KMS-11 (cell line): Measurements from ENCODE around the gene RETREG1.

Source experiments
- H2AFZ ChIP-seq: fragments of 200-600 bp; sonication (generic); 2 replicates; pipeline ENCODE4 v1.6.1; 2016; ENCODE audit warnings: antibody characterized with exemption, mixed run types, low read depth
- H3K27ac ChIP-seq: fragments of 200-600 bp; sonication (generic); 2 replicates; pipeline ENCODE4 v1.6.1; 2016; ENCODE audit warnings: mild to moderate bottlenecking, mixed run types
- H3K27me3 ChIP-seq: fragments of 200-600 bp; sonication (generic); 2 replicates; pipeline ENCODE4 v1.6.1; 2017; ENCODE audit warnings: mild to moderate bottlenecking, low read depth, mixed run types, moderate library complexity; ENCODE audit not compliant: insufficient read depth
- H3K36me3 ChIP-seq: fragments of 200-600 bp; sonication (generic); 2 replicates; pipeline ENCODE4 v1.6.1; 2017; ENCODE audit warnings: mild to moderate bottlenecking, mixed run types; ENCODE audit not compliant: insufficient read depth
- H3K4me1 ChIP-seq: fragments of 200-600 bp; sonication (generic); 2 replicates; pipeline ENCODE4 v1.6.1; 2016; ENCODE audit warnings: mild to moderate bottlenecking, low read depth, mixed run types; ENCODE audit not compliant: poor library complexity, severe bottlenecking
- H3K4me2 ChIP-seq: fragments of 200-600 bp; sonication (generic); 2 replicates; pipeline ENCODE4 v1.7.0; 2016; ENCODE audit warnings: mild to moderate bottlenecking, mixed run types
- H3K4me3 ChIP-seq: fragments of 200-600 bp; sonication (generic); IDR thresholded peaks from 2 replicates; pipeline ENCODE4 v1.6.1; 2017; ENCODE audit warnings: low read depth, low read length, mixed read lengths; ENCODE audit not compliant: insufficient read depth
- H3K79me2 ChIP-seq: fragments of 200-600 bp; sonication (generic); 2 replicates; pipeline ENCODE4 v1.6.1; 2016; ENCODE audit warnings: low read depth, mixed run types; ENCODE audit not compliant: insufficient read depth
- H3K9ac ChIP-seq: fragments of 200-600 bp; sonication (generic); 2 replicates; pipeline ENCODE4 v1.6.1; 2016; ENCODE audit warnings: mild to moderate bottlenecking, mixed run types
- H4K20me1 ChIP-seq: fragments of 200-600 bp; sonication (generic); 2 replicates; pipeline ENCODE4 v1.6.1; 2016; ENCODE audit warnings: mild to moderate bottlenecking, mixed run types; ENCODE audit not compliant: insufficient read depth
- CTCF ChIP-seq: fragments of 200-600 bp; sonication (generic); conservative IDR thresholded peaks from 2 replicates; pipeline ENCODE4 v1.6.1; 2017; ENCODE audit warnings: low read depth, mild to moderate bottlenecking, antibody characterized with exemption, low read length, moderate library complexity, mixed read lengths

Gene RETREG1

DNA sequence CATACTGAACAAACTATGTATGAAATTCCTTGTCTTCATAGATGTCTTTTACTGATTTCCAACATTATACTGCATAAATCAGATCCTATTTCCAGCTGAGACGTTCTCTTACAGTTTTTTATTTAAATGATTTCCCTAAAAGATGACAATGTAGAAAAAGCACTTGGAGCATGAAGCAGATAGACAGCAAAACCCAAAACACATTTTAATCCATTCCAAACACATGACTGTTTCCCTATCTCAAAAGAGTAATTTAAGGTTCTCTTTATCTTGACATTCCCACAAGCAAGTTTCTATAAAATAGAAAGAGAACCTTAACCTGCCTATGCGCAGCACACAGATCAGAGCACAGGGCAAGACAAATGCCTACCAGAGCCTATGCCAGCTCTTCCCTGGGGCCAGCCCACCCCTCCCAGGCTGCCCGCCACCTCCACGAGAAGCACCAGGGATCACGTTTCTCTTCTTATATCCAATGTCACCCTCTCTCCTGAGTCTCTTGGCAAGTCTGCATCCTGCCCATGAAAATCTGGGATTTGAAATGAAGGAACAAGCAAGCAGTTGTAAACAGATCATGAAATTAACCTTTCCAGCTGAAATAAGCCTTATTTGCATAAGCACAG is 52.4 kb downstream of the RETREG1 start:
- H3K27ac ChIP-seq: no peak overlapping the region
- no peak overlapping the region for H3K4me2 ChIP-seq
- no peak overlapping the region for H2AFZ ChIP-seq
- no peak for TF ChIP-seq CTCF
- no peaks in the 10 kb centered on the region for H4K20me1 ChIP-seq
- no peaks in the 10 kb centered on the region for H3K27me3 ChIP-seq
- H3K4me1 ChIP-seq: no peaks in the 10 kb centered on the region
- no peaks in the 10 kb centered on the region for H3K79me2 ChIP-seq
- no peak overlapping the region for H3K4me3 ChIP-seq
- no peak overlapping the region for H3K9ac ChIP-seq
- H3K36me3 ChIP-seq: no peaks in the 10 kb centered on the region

DNA sequence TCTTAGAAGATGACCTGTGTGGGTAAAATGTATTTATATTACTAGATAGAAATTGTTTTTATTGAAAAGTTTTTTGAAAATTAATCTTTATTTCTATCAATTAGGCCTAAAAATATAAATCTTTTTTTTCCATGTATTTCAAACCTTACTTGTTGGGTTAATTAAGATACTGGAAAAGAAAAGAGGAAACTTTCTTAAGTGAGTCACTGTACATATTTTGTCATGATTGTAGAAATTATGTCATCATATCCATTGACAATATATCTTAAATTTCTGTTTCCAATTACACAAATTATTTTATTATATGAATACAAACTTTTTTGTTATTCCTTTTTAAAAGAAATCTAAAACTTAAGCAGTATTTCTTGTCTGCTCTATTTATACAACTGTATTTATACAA is 53.1 kb downstream of the RETREG1 start:
- no peak overlapping the region for H3K4me3 ChIP-seq
- H4K20me1 ChIP-seq: no peaks in the 10 kb centered on the region
- H3K9ac ChIP-seq: no peak overlapping the region
- H3K36me3 ChIP-seq: no peaks in the 10 kb centered on the region
- no peak overlapping the region for H3K4me2 ChIP-seq
- H3K4me1 ChIP-seq: no peaks in the 10 kb centered on the region
- H3K27ac ChIP-seq: no peak overlapping the region
- no peak overlapping the region for H2AFZ ChIP-seq
- H3K27me3 ChIP-seq: no peaks in the 10 kb centered on the region
- no peak for TF ChIP-seq CTCF
- no peaks in the 10 kb centered on the region for H3K79me2 ChIP-seq

DNA sequence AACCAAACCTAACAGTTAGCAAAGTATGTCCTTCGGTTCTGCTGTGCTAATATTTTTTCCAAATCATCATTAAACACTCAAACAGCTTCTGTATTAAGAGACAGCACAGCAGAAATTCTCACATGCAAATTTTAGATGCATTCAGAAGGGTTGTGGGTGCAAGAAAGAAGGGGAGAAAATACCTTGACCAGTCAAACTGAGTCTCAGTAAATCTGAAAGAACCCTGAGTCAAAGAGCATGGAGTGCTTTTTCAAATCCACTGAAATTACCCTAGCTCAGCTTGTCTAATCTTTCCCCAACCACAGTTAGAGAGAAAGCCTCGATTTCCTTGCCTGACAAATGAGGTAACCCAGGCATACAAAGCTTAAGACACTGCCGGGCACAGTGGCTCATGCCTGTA is 55.1 kb downstream of the RETREG1 start:
- no peak overlapping the region for H3K27ac ChIP-seq
- no peak overlapping the region for H3K4me2 ChIP-seq
- H3K4me1 ChIP-seq: no peaks in the 10 kb centered on the region
- no peaks in the 10 kb centered on the region for H4K20me1 ChIP-seq
- H3K27me3 ChIP-seq: no peaks in the 10 kb centered on the region
- no peak overlapping the region for H3K9ac ChIP-seq
- no peak overlapping the region for H3K4me3 ChIP-seq
- TF ChIP-seq CTCF: no peak
- no peak overlapping the region for H2AFZ ChIP-seq
- no peaks in the 10 kb centered on the region for H3K36me3 ChIP-seq
- no peaks in the 10 kb centered on the region for H3K79me2 ChIP-seq

- Histone ChIP-seq H3K4me1 (no peaks in the 10 kb centered on the region), H3K36me3 (no peaks in the 10 kb centered on the region), H2AFZ (no peak overlapping the region), H3K27me3 (no peaks in the 10 kb centered on the region), H3K4me3 (no peak overlapping the region), H3K4me2 (no peak overlapping the region), H3K79me2 (no peaks in the 10 kb centered on the region), H3K9ac (no peak overlapping the region), H3K27ac (no peak overlapping the region), H4K20me1 (no peaks in the 10 kb centered on the region)
- TF ChIP-seq CTCF: no peak
These were observed 57.1 kb downstream of the RETREG1 start for GRCh38 chr5:16559702-16560101.
